ENCODE results near the gene POLG2.

POLG2 gene

GRCh38 chr17:64502809-64503208 is 6.0 kb upstream of the POLG2 start:
- Histone ChIP-seq H3K27ac (peak overlapping the region in 1 of 2 donors; percentile 28), H3K4me3 (peak overlapping the region; percentile 90)
- DNase-seq (ENCODE audit: low spot score), result no peak
- no peak for TF ChIP-seq CTCF (IDR thresholded peaks at IDR 0.05)

GRCh38 chr17:64502021-64502420 is 5.2 kb upstream of the POLG2 start:
- peak overlapping the region; percentile 5 for H3K4me3 ChIP-seq
- H3K27ac ChIP-seq, result no peak overlapping the region
- no peak for TF ChIP-seq CTCF (IDR thresholded peaks at IDR 0.05)
- DNase-seq (ENCODE audit: low spot score), result no peak

GRCh38 chr17:64500862-64501765 is 4.3 kb upstream of the POLG2 start:
- no peak for TF ChIP-seq CTCF (IDR thresholded peaks at IDR 0.05)
- no peak for DNase-seq (ENCODE audit: low spot score)
- Histone ChIP-seq H3K4me3 (no peak overlapping the region), H3K27ac (no peak overlapping the region)

GRCh38 chr17:64500487-64500859 is 3.6 kb upstream of the POLG2 start:
- H3K4me3 ChIP-seq, result no peak overlapping the region
- TF ChIP-seq CTCF (IDR thresholded peaks at IDR 0.05), result no peak
- DNase-seq (ENCODE audit: low spot score), result no peak
- H3K27ac ChIP-seq, result no peak overlapping the region

- H3K27ac ChIP-seq, result no peak overlapping the region
- DNase-seq (ENCODE audit: low spot score), result no peak
- no peak for TF ChIP-seq CTCF (IDR thresholded peaks at IDR 0.05)
- no peak overlapping the region for H3K4me3 ChIP-seq
Observed at GRCh38 chr17:64499805-64500486, 3.1 kb upstream of the POLG2 start.

GRCh38 chr17:64498308-64499203 is 1.7 kb upstream of the POLG2 start:
- Histone ChIP-seq H3K27ac (no peak overlapping the region), H3K4me3 (no peak overlapping the region)
- TF ChIP-seq CTCF (IDR thresholded peaks at IDR 0.05), result no peak
- no peak for DNase-seq (ENCODE audit: low spot score)

Measured in coronary artery (tissue), 2 donors.